Keratinocyte (primary cell): ENCODE measurements around the gene MYOZ3.

Experiments
- EZH2 ChIP-seq: IDR thresholded peaks from one replicate; pipeline ENCODE4 v1.6.1; 2012; ENCODE audit warnings: inconsistent platforms, mild to moderate bottlenecking, low read length, moderate library complexity
- TF ChIP-seq, protein P1 (sequence below), 3 experiments: IDR thresholded peaks in 1 of 3; conservative IDR thresholded peaks in 1 of 3; optimal IDR thresholded peaks in 1 of 3; 2 replicates in 2 of 3; 3 replicates in 1 of 3; pipeline versions ENCODE3 to v1.5.1; 2011; ENCODE audit warnings: low read length in 3 of 3, mild to moderate bottlenecking in 3 of 3, moderate library complexity in 2 of 3, control low read depth in 1 of 3, inconsistent platforms in 1 of 3; ENCODE audit not compliant: insufficient read depth in 2 of 3; ENCODE audit errors: extremely low read depth in 1 of 3

GRCh38 chr5:150638053-150638444, 23.0 kb upstream of the MYOZ3 start:
- TF ChIP-seq EZH2, result no peak
- TF ChIP-seq, protein P1, sequence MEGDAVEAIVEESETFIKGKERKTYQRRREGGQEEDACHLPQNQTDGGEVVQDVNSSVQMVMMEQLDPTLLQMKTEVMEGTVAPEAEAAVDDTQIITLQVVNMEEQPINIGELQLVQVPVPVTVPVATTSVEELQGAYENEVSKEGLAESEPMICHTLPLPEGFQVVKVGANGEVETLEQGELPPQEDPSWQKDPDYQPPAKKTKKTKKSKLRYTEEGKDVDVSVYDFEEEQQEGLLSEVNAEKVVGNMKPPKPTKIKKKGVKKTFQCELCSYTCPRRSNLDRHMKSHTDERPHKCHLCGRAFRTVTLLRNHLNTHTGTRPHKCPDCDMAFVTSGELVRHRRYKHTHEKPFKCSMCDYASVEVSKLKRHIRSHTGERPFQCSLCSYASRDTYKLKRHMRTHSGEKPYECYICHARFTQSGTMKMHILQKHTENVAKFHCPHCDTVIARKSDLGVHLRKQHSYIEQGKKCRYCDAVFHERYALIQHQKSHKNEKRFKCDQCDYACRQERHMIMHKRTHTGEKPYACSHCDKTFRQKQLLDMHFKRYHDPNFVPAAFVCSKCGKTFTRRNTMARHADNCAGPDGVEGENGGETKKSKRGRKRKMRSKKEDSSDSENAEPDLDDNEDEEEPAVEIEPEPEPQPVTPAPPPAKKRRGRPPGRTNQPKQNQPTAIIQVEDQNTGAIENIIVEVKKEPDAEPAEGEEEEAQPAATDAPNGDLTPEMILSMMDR (optimal IDR thresholded peaks at IDR 0.05 in 1 of 3, IDR thresholded peaks at IDR 0.05 in 1 of 3, conservative IDR thresholded peaks at IDR 0.05 in 1 of 3; ENCODE audit: extremely low read depth in 1 of 3, insufficient read depth in 2 of 3, low read length in 3 of 3), result no peak
